GM23338 (cell line): Measurements from ENCODE around the gene C19orf81. TPM values are rescaled to one million over a fixed set of nuclear protein-coding genes. Genes with fewer than 3 reads are reported as not detected.

Experiments used
- ATAC-seq: fragments of 200-7000 bp; cut with Tn5 transposase; 3 replicates; pipeline ENCODE4 v1.9.1; 2020
- DNase-seq: peaks from one replicate; pipeline ENCODE4 v3.0.0-alpha.2; 2015; ENCODE audit warnings: low spot score
- H2AFZ ChIP-seq: fragments of 200-600 bp; sonication (generic); 2 replicates; pipeline ENCODE4 v1.8.0; 2016; ENCODE audit warnings: antibody characterized with exemption, mild to moderate bottlenecking, moderate library complexity
- H3F3A ChIP-seq: fragments of 200-600 bp; sonication (generic); replicated peaks from 2 replicates; pipeline ENCODE4 v1.8.0; 2017; ENCODE audit warnings: antibody characterized with exemption, mixed run types, low read depth
- H3K27ac ChIP-seq: fragments of 200-600 bp; sonication (generic); 2 replicates; pipeline ENCODE4 v1.6.1; 2016; ENCODE audit warnings: low read depth
- H3K27me3 ChIP-seq: fragments of 200-600 bp; sonication (generic); 2 replicates; pipeline ENCODE4 v1.8.0; 2016; ENCODE audit warnings: mild to moderate bottlenecking, mixed run types, moderate library complexity; ENCODE audit not compliant: insufficient read depth
- H3K36me3 ChIP-seq: fragments of 200-600 bp; sonication (generic); 2 replicates; pipeline ENCODE4 v1.8.0; 2016; ENCODE audit warnings: mild to moderate bottlenecking; ENCODE audit not compliant: insufficient read depth
- H3K4me1 ChIP-seq: fragments of 200-600 bp; sonication (generic); 2 replicates; pipeline ENCODE4 v1.8.0; 2016; ENCODE audit warnings: mild to moderate bottlenecking, moderate library complexity; ENCODE audit not compliant: insufficient read depth
- H3K4me2 ChIP-seq: fragments of 200-600 bp; sonication (generic); 2 replicates; pipeline ENCODE4 v1.7.1; 2017; ENCODE audit warnings: mixed run types
- H3K4me3 ChIP-seq: fragments of 200-600 bp; sonication (generic); 2 replicates; pipeline ENCODE4 v1.6.1; 2016; ENCODE audit warnings: mixed run types
- H3K79me2 ChIP-seq: fragments of 200-600 bp; sonication (generic); replicated peaks from 2 replicates; pipeline ENCODE4 v1.8.0; 2017; ENCODE audit warnings: mild to moderate bottlenecking; ENCODE audit not compliant: insufficient read depth
- H3K9me2 ChIP-seq: fragments of 200-600 bp; sonication (generic); 2 replicates; pipeline ENCODE4 v1.8.0; 2017; ENCODE audit not compliant: insufficient read depth
- H4K20me1 ChIP-seq: fragments of 200-600 bp; sonication (generic); replicated peaks from 2 replicates; pipeline ENCODE4 v1.8.0; 2017; ENCODE audit warnings: mild to moderate bottlenecking; ENCODE audit not compliant: insufficient read depth
- H3K27ac Mint-ChIP-seq: 2 replicates; pipeline ENCODE4 v1.8.0; 2020; ENCODE audit warnings: inconsistent platforms, mild to moderate bottlenecking, moderate library complexity, mixed read lengths
- H3K27me3 Mint-ChIP-seq: 3 replicates; pipeline ENCODE4 v1.8.0; 2022; ENCODE audit warnings: low read depth, mild to moderate bottlenecking, moderate library complexity, mixed read lengths, inconsistent platforms; ENCODE audit not compliant: insufficient read depth, poor library complexity
- H3K36me3 Mint-ChIP-seq: 3 replicates; pipeline ENCODE4 v1.8.0; 2021; ENCODE audit warnings: low read depth, mild to moderate bottlenecking, inconsistent platforms, moderate library complexity, mixed read lengths
- H3K4me1 Mint-ChIP-seq: 3 replicates; pipeline ENCODE4 v1.8.0; 2020; ENCODE audit warnings: mild to moderate bottlenecking, inconsistent platforms, mixed read lengths
- H3K4me3 Mint-ChIP-seq: 3 replicates; pipeline ENCODE4 v1.8.0; 2021; ENCODE audit warnings: moderate library complexity, mild to moderate bottlenecking, inconsistent platforms, mixed read lengths
- H3K9me3 Mint-ChIP-seq: 3 replicates; pipeline ENCODE4 v1.8.0; 2020; ENCODE audit warnings: moderate library complexity, mild to moderate bottlenecking, inconsistent platforms, mixed read lengths
- CREB1 ChIP-seq: fragments of 250-450 bp; sonication (Bioruptor Pico); IDR thresholded peaks from 2 replicates; pipeline ENCODE4 v1.5.0; 2020; ENCODE audit warnings: low read depth, mild to moderate bottlenecking, moderate library complexity
- EZH2 ChIP-seq: fragments of 200-600 bp; sonication (generic); IDR thresholded peaks from one replicate; pipeline ENCODE4 v1.8.0; 2017; ENCODE audit warnings: antibody characterized with exemption, mild to moderate bottlenecking, low read depth; ENCODE audit not compliant: unreplicated experiment
- EZH2phosphoT487 ChIP-seq: fragments of 200-600 bp; sonication (generic); IDR thresholded peaks from one replicate; pipeline ENCODE4 v1.8.1; 2018; ENCODE audit warnings: antibody characterized with exemption; ENCODE audit not compliant: unreplicated experiment
- JUNB ChIP-seq: IDR thresholded peaks from one replicate; pipeline ENCODE4 v1.6.1; 2016; ENCODE audit warnings: antibody characterized with exemption; ENCODE audit not compliant: unreplicated experiment
- NANOG ChIP-seq: IDR thresholded peaks from 2 replicates; pipeline ENCODE4 v1.6.1; 2016; ENCODE audit warnings: antibody characterized with exemption, borderline replicate concordance
- REST ChIP-seq: IDR thresholded peaks from one replicate; pipeline ENCODE4 v1.6.1; 2018; ENCODE audit warnings: antibody characterized with exemption; ENCODE audit not compliant: unreplicated experiment
- STAT1 ChIP-seq: IDR thresholded peaks from one replicate; pipeline ENCODE4 v1.6.1; 2016; ENCODE audit warnings: antibody characterized with exemption; ENCODE audit not compliant: unreplicated experiment
- ZNF114 ChIP-seq: fragments of 250-450 bp; sonication (Bioruptor Pico); IDR thresholded peaks from 2 replicates; pipeline ENCODE4 v1.5.0; 2020; ENCODE audit warnings: mild to moderate bottlenecking, moderate library complexity
- ZNF331 ChIP-seq: fragments of 250-450 bp; sonication (Bioruptor Pico); IDR thresholded peaks from 2 replicates; pipeline ENCODE4 v1.5.0; 2020; ENCODE audit warnings: low read depth, mild to moderate bottlenecking, moderate library complexity
- polyA plus RNA-seq: library from polyadenylated mRNA; unstranded; fragments of >200 nt; fragmentation: Nextera tagmentation; extraction: Ambion mirVana; gene quantifications from 2 replicates; pipeline ENCODE4 v1.2.1, GENCODE V29; 2016
- total RNA-seq: library from RNA; depleted of rRNA; stranded (reverse); fragments of >200 nt; shearing (Covaris generic); gene quantifications from 2 replicates; pipeline ENCODE4 v1.2.3, GENCODE V29; 2014
- TF ChIP-seq, protein P1 (sequence below): fragments of 250-450 bp; sonication (Bioruptor Pico); IDR thresholded peaks from 2 replicates; pipeline ENCODE4 v1.5.0; 2020; ENCODE audit warnings: mild to moderate bottlenecking, moderate library complexity
- TF ChIP-seq, protein P2 (sequence below): IDR thresholded peaks from 2 replicates; pipeline ENCODE4 v1.6.1; 2016; ENCODE audit warnings: antibody characterized with exemption
- TF ChIP-seq, protein P3 (sequence below), 2 experiments: fragments of 200-600 bp in 1 of 2; sonication (generic) in 1 of 2; conservative IDR thresholded peaks; 2 replicates each; pipeline versions ENCODE4 v1.5.1 to v1.6.1; 2016 to 2017; ENCODE audit warnings: antibody characterized with exemption in 2 of 2, low read depth in 2 of 2, mild to moderate bottlenecking in 2 of 2, moderate library complexity in 1 of 2

C19orf81 gene
- total and polyA plus RNA-seq, 2 experiments from 2014 or later: 23.2 to 54.3 TPM

DNA sequence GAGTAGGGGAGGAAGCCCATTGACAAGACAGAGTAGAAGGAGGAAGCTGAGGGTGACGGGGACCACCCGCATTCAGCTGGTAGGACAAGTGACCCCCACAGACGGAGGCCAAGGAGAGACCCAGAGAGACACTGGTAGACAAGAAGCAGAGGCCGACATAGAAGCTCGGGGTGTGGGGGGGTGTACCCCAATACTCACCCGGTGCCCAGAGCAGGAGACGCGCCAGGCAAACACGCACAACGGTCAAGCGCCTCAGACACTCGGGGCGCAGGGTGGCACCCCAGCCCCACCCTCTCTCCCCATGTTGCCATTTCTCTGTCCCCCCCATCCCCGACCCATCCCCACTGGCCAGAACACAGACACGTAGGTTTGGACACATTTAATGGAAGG is 46.8 kb downstream of the C19orf81 start (continued):
- TF ChIP-seq, protein P1, sequence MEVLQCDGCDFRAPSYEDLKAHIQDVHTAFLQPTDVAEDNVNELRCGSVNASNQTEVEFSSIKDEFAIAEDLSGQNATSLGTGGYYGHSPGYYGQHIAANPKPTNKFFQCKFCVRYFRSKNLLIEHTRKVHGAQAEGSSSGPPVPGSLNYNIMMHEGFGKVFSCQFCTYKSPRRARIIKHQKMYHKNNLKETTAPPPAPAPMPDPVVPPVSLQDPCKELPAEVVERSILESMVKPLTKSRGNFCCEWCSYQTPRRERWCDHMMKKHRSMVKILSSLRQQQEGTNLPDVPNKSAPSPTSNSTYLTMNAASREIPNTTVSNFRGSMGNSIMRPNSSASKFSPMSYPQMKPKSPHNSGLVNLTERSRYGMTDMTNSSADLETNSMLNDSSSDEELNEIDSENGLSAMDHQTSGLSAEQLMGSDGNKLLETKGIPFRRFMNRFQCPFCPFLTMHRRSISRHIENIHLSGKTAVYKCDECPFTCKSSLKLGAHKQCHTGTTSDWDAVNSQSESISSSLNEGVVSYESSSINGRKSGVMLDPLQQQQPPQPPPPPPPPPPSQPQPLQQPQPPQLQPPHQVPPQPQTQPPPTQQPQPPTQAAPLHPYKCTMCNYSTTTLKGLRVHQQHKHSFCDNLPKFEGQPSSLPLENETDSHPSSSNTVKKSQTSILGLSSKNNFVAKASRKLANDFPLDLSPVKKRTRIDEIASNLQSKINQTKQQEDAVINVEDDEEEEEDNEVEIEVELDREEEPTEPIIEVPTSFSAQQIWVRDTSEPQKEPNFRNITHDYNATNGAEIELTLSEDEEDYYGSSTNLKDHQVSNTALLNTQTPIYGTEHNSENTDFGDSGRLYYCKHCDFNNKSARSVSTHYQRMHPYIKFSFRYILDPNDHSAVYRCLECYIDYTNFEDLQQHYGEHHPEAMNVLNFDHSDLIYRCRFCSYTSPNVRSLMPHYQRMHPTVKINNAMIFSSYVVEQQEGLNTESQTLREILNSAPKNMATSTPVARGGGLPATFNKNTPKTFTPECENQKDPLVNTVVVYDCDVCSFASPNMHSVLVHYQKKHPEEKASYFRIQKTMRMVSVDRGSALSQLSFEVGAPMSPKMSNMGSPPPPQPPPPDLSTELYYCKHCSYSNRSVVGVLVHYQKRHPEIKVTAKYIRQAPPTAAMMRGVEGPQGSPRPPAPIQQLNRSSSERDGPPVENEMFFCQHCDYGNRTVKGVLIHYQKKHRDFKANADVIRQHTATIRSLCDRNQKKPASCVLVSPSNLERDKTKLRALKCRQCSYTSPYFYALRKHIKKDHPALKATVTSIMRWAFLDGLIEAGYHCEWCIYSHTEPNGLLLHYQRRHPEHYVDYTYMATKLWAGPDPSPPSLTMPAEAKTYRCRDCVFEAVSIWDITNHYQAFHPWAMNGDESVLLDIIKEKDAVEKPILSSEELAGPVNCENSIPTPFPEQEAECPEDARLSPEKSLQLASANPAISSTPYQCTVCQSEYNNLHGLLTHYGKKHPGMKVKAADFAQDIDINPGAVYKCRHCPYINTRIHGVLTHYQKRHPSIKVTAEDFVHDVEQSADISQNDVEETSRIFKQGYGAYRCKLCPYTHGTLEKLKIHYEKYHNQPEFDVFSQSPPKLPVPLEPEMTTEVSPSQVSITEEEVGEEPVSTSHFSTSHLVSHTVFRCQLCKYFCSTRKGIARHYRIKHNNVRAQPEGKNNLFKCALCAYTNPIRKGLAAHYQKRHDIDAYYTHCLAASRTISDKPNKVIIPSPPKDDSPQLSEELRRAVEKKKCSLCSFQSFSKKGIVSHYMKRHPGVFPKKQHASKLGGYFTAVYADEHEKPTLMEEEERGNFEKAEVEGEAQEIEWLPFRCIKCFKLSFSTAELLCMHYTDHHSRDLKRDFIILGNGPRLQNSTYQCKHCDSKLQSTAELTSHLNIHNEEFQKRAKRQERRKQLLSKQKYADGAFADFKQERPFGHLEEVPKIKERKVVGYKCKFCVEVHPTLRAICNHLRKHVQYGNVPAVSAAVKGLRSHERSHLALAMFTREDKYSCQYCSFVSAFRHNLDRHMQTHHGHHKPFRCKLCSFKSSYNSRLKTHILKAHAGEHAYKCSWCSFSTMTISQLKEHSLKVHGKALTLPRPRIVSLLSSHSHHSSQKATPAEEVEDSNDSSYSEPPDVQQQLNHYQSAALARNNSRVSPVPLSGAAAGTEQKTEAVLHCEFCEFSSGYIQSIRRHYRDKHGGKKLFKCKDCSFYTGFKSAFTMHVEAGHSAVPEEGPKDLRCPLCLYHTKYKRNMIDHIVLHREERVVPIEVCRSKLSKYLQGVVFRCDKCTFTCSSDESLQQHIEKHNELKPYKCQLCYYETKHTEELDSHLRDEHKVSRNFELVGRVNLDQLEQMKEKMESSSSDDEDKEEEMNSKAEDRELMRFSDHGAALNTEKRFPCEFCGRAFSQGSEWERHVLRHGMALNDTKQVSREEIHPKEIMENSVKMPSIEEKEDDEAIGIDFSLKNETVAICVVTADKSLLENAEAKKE (CRISPR knock-in tag): no peak

DNA sequence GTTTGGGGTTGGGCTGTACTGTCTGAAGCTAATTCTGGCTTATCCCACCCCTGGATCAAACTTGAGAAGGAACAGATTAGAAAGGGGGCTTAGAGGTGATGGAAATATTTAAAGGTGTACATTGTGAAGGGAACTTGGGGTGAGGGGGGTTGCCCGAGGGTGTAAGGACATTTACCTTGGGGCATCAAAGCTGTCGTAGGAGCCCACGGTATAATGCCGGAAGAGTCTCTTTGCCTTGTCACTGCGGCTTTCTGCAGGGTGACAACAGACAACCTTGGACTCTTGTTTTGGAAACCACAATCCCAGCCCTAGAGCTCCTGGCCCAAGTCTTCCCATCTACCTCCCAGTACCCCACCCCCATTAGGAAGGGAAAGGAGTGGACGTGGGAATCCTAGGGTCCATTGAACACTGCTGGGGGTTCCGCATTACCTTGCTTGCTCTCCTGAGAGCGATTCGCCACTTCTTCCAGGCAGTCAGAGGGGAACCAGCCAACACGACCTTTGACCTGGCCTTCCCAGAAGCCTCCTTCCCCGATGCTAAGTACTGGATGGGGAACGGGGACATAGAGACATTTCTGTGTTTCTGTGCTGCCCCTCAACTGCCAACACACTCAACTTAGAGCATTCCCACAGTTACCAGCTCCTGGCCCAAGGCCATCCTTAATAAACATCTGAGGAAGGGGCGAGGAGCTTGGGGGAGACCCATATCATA is 48.3 kb downstream of the C19orf81 start:
- Histone ChIP-seq H3K27ac (no peak overlapping the region), H3K4me2 (no peak overlapping the region), H3K4me1 (peaks cover 4% of the 10 kb centered on the region; the same call in 1 of the 2 replicates), H3K36me3 (no peaks in the 10 kb centered on the region), H3K9me2 (no peaks in the 10 kb centered on the region), H4K20me1 (no peaks in the 10 kb centered on the region; the same call in 1 of the 2 replicates), H2AFZ (no peak overlapping the region), H3K4me3 (no peak overlapping the region), H3K79me2 (no peaks in the 10 kb centered on the region), H3K27me3 (peaks cover 79% of the 10 kb centered on the region), H3F3A (no peaks in the 10 kb centered on the region)
- Mint-ChIP-seq H3K27ac (no peak overlapping the region), H3K4me3 (no peak overlapping the region), H3K4me1 (no peaks in the 10 kb centered on the region), H3K36me3 (peaks cover 47% of the 10 kb centered on the region), H3K27me3 (peaks cover 3% of the 10 kb centered on the region), H3K9me3 (peaks cover 88% of the 10 kb centered on the region)
- ATAC-seq: no peak
- no peak for DNase-seq
- TF ChIP-seq EZH2phosphoT487 (no peak), REST (no peak), ZNF114 (CRISPR knock-in tag) (no peak), CREB1 (CRISPR knock-in tag) (no peak), EZH2 (no peak), STAT1 (no peak), ZNF331 (CRISPR knock-in tag) (no peak), JUNB (no peak), NANOG (no peak)
- TF ChIP-seq, protein P2, sequence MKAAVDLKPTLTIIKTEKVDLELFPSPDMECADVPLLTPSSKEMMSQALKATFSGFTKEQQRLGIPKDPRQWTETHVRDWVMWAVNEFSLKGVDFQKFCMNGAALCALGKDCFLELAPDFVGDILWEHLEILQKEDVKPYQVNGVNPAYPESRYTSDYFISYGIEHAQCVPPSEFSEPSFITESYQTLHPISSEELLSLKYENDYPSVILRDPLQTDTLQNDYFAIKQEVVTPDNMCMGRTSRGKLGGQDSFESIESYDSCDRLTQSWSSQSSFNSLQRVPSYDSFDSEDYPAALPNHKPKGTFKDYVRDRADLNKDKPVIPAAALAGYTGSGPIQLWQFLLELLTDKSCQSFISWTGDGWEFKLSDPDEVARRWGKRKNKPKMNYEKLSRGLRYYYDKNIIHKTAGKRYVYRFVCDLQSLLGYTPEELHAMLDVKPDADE: no peak
- TF ChIP-seq, protein P3, sequence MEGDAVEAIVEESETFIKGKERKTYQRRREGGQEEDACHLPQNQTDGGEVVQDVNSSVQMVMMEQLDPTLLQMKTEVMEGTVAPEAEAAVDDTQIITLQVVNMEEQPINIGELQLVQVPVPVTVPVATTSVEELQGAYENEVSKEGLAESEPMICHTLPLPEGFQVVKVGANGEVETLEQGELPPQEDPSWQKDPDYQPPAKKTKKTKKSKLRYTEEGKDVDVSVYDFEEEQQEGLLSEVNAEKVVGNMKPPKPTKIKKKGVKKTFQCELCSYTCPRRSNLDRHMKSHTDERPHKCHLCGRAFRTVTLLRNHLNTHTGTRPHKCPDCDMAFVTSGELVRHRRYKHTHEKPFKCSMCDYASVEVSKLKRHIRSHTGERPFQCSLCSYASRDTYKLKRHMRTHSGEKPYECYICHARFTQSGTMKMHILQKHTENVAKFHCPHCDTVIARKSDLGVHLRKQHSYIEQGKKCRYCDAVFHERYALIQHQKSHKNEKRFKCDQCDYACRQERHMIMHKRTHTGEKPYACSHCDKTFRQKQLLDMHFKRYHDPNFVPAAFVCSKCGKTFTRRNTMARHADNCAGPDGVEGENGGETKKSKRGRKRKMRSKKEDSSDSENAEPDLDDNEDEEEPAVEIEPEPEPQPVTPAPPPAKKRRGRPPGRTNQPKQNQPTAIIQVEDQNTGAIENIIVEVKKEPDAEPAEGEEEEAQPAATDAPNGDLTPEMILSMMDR (conservative IDR thresholded peaks at IDR 0.05; ENCODE audit: low read depth in 2 of 2): no peak
